Measurements from ENCODE around the gene UNCX. TPM values are rescaled to one million over a fixed set of nuclear protein-coding genes. Genes with fewer than 3 reads are reported as not detected.
A peak's percentile ranks its signal among the peaks of the same experiment; 100 is the strongest.

Gene UNCX
- total RNA-seq, 1 donor from 2014 or later: not detected

GRCh38 chr7:1234049-1234880 is 1.6 kb downstream of the UNCX start:
- DNase-seq: no peak
- H3K4me1 ChIP-seq: peaks cover 39% of the 10 kb centered on the region
- peaks cover 98% of the 10 kb centered on the region for H3K27me3 ChIP-seq (ENCODE audit: low read depth)
- intact Hi-C loops (cut with micrococcal nuclease): no loop called here
- no peaks in the 10 kb centered on the region for H3K9me3 ChIP-seq (replicated peaks)
- no peak for TF ChIP-seq CTCF (IDR thresholded peaks at IDR 0.05; ENCODE audit: borderline replicate concordance)
- H3K27ac ChIP-seq (replicated peaks): no peak overlapping the region
- no peak overlapping the region for H3K4me3 ChIP-seq
- no peaks in the 10 kb centered on the region for H3K36me3 ChIP-seq

- peaks cover 39% of the 10 kb centered on the region for H3K4me1 ChIP-seq
- TF ChIP-seq CTCF (IDR thresholded peaks at IDR 0.05; ENCODE audit: borderline replicate concordance): no peak
- no peak for DNase-seq
- peaks cover 98% of the 10 kb centered on the region for H3K27me3 ChIP-seq (ENCODE audit: low read depth)
- no peaks in the 10 kb centered on the region for H3K9me3 ChIP-seq (replicated peaks)
- no peaks in the 10 kb centered on the region for H3K36me3 ChIP-seq
- H3K27ac ChIP-seq (replicated peaks): no peak overlapping the region
- no peak overlapping the region for H3K4me3 ChIP-seq
- intact Hi-C loops (cut with micrococcal nuclease): no loop called here
These were observed 2.3 kb downstream of the UNCX start for GRCh38 chr7:1234881-1235500.

GRCh38 chr7:1235501-1236131 is 2.9 kb downstream of the UNCX start:
- H3K27me3 ChIP-seq (ENCODE audit: low read depth): peaks cover 98% of the 10 kb centered on the region
- H3K4me1 ChIP-seq: peaks cover 39% of the 10 kb centered on the region
- H3K27ac ChIP-seq (replicated peaks): no peak overlapping the region
- no peak for DNase-seq
- no peaks in the 10 kb centered on the region for H3K9me3 ChIP-seq (replicated peaks)
- H3K4me3 ChIP-seq: no peak overlapping the region
- no peak for TF ChIP-seq CTCF (IDR thresholded peaks at IDR 0.05; ENCODE audit: borderline replicate concordance)
- no peaks in the 10 kb centered on the region for H3K36me3 ChIP-seq
- intact Hi-C loops (cut with micrococcal nuclease): no loop called here

GRCh38 chr7:1236132-1236661 is 3.5 kb downstream of the UNCX start:
- no peak overlapping the region for H3K4me3 ChIP-seq
- intact Hi-C loops (cut with micrococcal nuclease): no loop called here
- no peaks in the 10 kb centered on the region for H3K36me3 ChIP-seq
- no peak for DNase-seq
- H3K4me1 ChIP-seq: peaks cover 39% of the 10 kb centered on the region
- H3K9me3 ChIP-seq (replicated peaks): no peaks in the 10 kb centered on the region
- no peak overlapping the region for H3K27ac ChIP-seq (replicated peaks)
- TF ChIP-seq CTCF (IDR thresholded peaks at IDR 0.05; ENCODE audit: borderline replicate concordance): no peak
- peaks cover 98% of the 10 kb centered on the region for H3K27me3 ChIP-seq (ENCODE audit: low read depth)

GRCh38 chr7:1236831-1237701 is 4.4 kb downstream of the UNCX start:
- DNase-seq: no peak
- peaks cover 43% of the 10 kb centered on the region for H3K4me1 ChIP-seq
- H3K9me3 ChIP-seq (replicated peaks): no peaks in the 10 kb centered on the region
- no peaks in the 10 kb centered on the region for H3K36me3 ChIP-seq
- peak overlapping the region; percentile 2 for H3K4me3 ChIP-seq
- H3K27me3 ChIP-seq (ENCODE audit: low read depth): peaks cover 98% of the 10 kb centered on the region
- intact Hi-C loops (cut with micrococcal nuclease): no loop called here
- no peak overlapping the region for H3K27ac ChIP-seq (replicated peaks)
- no peak for TF ChIP-seq CTCF (IDR thresholded peaks at IDR 0.05; ENCODE audit: borderline replicate concordance)

All from left ventricle myocardium inferior (tissue), 1 donor.